Heart left ventricle (tissue), 13 donors: ENCODE measurements around the gene ASMTL.
"Not testable (repeated sequence)": the region's sequence is repeated elsewhere in the genome, so short reads cannot be mapped to it uniquely, and the experiment has no call there.

Source experiments
- POLR2A ChIP-seq, 2 donors: fragments of 450-650 bp; IDR thresholded peaks; one replicate each; pipeline ENCODE4 v1.6.1; 2017; ENCODE audit warnings: antibody characterized with exemption in 2 of 2, mild to moderate bottlenecking in 2 of 2, moderate library complexity in 2 of 2
- TF ChIP-seq, protein P1 (sequence below), 12 donors: fragments of 200-600 bp; sonication (generic) in 4 of 12; IDR thresholded peaks; one replicate each; pipeline versions ENCODE4 v1.5.0 to v1.8.0; 2018 to 2022; ENCODE audit warnings: antibody characterized with exemption in 12 of 12, mild to moderate bottlenecking in 5 of 12
- donor health status: ischemic (EF 13 %, LVEDD 7.1; RV severe dilation, severe dysfunction).
- donor health status: DM: no; HTN: yes; CAD: no.
- donor health status: DM: no; HTN: no; CAD: no.
- donor health status: ischemic (EF 25% LVEDD 6.9; RV normal size, moderate dysfunction).
- donor health status: ischemic (EF 25% LVEDD 5.7; RV mildly dilated, moderate dysfunction).
- donor health status: ischemic (EF 35%, LVEDD 5.7; RV mildly dilated, moderate dysfunction).
- donor health status: nonischemic (EF 11% LVEDD 7.7; RV severe dilation, severe dysfunction).
- donor health status: DM: yes; HTN: yes; CAD: no.
- donor health status: PGD.
- donor health status: ischemic (EF 29% LVEDD 5.4; RV normal size, mild dysfunction).
- donor health status: nonischemic (EF 23%, LVEDD 6.1; RV moderate dilation, normal function).

DNA sequence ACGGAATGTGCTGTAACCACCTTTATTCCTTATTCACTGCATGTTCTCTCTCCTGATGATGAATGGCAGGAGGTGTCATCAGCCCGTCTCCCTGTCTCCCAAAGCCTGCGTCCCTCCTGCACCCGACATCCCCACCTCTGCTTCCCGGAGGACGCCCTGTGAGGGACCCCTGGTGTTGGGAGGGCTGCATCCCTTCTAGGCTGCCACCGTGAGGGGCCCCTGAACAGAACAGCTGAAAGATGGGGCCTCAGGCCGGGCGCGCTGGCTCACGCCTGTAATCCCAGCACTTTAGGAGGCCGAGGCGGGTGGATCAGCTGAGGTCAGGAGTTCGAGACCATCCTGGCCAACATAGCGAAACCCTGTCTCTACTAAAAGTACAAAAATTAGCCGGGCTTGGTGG lies 26.4 kb downstream of the ASMTL start:
- TF ChIP-seq, protein P1, sequence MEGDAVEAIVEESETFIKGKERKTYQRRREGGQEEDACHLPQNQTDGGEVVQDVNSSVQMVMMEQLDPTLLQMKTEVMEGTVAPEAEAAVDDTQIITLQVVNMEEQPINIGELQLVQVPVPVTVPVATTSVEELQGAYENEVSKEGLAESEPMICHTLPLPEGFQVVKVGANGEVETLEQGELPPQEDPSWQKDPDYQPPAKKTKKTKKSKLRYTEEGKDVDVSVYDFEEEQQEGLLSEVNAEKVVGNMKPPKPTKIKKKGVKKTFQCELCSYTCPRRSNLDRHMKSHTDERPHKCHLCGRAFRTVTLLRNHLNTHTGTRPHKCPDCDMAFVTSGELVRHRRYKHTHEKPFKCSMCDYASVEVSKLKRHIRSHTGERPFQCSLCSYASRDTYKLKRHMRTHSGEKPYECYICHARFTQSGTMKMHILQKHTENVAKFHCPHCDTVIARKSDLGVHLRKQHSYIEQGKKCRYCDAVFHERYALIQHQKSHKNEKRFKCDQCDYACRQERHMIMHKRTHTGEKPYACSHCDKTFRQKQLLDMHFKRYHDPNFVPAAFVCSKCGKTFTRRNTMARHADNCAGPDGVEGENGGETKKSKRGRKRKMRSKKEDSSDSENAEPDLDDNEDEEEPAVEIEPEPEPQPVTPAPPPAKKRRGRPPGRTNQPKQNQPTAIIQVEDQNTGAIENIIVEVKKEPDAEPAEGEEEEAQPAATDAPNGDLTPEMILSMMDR (IDR thresholded peaks at IDR 0.05) = not testable (repeated sequence)
- TF ChIP-seq POLR2A (IDR thresholded peaks at IDR 0.05) = not testable (repeated sequence)
